AG20443 (cell line): ENCODE data around the gene SCARF1.

ENCODE experiments used
- DNase-seq: peaks from one replicate; pipeline ENCODE4 v3.0.0; 2012; ENCODE audit warnings: low spot score, mixed read lengths

Gene SCARF1

DNA sequence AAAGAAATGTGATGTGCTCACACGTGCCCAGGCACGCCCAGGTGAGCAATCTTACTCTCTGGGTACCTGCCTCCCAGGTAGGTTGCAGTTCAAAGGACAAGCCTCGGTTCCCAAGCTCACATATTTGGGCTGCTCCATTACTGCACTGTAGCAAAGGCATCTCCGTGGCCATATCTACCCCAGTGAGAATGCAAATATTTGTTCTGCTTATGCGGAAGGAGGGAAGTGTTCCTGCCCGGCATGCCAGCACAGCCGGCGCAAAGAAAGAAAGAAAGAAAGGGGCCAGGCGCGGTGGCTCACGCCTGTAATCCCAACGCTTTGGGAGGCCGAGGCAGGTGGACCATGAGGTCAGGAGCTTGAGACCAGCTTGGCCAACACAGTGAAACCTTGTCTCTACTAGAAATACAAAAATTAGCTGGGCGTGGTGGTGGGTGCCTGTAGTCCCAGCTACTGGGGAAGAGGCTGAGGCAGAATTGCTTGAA, 47.6 kb downstream of the SCARF1 start:
- DNase-seq, result no peak

DNA sequence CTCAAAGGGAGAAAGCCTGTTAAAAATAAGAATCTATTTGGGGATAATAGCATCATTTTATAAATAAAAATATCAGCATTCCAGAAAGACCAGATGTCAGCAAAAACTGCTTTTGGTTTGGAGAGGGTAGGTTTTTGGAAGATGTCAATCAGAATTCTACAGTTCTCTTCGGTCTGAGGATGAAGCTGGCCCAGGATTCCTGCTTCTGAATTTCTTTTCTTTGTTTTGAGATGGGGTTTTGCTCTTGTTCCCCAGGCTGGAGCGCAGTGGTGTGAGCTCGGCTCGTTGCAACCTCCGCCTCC, 52.0 kb downstream of the SCARF1 start:
- no peak for DNase-seq

DNA sequence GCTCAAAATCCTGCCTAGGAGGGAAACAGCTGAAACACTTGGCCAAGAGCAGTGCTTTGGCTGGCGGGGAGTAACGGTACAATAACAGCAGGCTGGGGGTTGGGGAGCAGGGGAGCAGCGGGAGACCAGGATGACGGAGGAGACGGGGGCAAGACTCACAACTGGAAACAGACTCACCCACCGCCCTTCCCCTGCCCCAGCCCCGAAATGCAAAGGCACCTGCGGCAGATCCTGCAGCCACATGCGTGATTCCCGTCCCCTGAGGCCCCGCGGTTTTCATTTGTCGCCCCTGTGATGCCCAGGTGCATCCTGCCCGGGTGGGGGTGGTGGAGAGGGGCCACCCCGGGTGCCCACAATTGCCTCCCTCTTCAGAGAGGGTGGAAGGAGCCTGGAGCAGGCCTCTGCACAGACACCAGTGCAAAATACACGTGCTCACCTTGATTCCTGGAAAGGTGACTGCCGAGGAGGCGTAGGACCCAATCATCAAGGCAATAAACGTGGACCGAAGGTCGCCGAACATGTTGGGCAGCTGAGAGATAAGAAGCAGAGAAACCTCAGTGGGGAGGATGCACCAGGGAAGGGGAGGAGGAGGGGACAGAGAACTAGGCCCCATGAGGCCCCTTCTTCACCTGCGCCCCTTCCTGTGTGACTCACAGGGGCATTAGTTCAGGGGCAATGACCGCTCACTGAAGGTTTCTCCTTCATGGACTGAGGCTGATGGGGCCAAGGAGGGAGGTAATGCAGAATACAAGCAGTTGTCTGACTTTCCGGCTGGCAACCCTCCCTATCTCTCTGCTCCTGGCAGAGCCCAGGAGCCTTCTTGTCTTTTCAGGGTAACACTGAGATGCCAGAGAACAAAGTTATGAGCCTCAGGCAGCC, 52.5 kb downstream of the SCARF1 start:
- no peak for DNase-seq

GRCh38 chr17:1591474-1592090, 54.0 kb downstream of the SCARF1 start:
- no peak for DNase-seq

DNA sequence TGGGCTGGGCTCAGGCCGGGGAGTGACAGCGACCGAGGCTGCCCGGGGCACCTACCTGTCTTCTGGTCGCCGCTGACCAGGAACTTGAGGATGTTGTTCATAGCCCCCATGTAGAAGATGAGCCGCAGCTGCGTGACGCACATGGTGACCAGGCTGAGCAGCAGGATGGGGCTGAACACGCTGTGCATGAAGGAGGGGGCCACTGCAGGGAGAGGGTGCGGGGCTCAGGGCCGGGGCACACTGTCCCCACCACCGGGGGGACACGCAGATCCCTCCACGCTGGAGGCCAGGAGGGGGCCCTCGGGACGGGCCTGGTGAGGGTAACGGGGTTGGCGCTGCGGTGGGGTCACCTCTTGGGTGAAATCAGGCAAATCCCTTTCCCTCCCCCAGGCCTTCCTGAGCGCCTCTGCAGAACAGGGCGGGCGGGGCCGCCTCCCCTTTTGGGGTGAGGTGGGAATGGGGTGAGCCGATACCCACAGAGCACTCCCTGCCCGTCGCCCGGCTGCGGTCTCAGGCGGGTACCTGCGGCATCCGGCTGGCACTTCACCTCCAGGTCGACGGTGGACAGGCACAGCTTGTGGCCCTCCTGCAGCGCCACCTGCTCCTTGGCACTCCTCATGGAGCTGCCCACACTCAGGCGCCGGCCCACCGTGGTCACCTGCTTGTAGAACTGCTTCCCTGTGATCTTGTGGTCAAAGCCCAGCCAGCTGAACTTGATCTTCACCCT, 54.6 kb downstream of the SCARF1 start:
- no peak for DNase-seq

DNA sequence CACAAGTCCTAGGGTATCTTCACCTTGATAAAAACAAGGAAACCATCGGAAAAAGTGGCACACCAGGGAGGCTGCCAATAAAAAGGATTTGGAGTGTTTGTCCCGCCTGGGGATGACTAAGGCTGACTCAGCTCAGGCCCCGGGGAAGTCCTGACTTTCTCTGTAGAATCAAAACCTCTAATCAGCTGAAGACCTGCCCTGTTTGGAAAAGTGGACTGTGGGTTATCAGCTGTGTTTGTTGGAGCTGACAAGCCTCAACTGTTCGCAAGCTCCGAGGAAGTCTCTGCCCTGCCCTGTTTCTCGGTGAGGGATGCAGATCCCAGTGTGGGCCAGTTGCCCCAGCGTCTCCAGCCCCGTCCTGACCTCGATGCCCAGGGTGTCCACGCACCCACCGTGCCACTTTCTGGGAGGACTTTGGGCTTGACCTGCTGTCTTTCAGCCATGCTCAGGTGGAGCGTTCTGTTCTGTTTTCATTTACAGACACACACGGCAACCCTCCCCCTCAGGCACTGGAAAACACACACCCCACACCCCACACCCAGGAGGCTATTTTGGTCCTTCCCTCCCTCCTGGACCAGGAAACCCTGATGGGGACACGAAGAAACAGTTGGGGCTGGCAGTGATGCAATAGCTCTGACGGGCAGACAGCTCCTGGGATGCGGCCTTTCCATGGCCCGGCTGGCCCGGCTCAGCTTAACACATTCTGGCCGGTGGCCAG, 55.3 kb downstream of the SCARF1 start:
- peak; percentile 93 for DNase-seq

GRCh38 chr17:1588821-1589585, 56.5 kb downstream of the SCARF1 start:
- DNase-seq, result peak; percentile 46

DNA sequence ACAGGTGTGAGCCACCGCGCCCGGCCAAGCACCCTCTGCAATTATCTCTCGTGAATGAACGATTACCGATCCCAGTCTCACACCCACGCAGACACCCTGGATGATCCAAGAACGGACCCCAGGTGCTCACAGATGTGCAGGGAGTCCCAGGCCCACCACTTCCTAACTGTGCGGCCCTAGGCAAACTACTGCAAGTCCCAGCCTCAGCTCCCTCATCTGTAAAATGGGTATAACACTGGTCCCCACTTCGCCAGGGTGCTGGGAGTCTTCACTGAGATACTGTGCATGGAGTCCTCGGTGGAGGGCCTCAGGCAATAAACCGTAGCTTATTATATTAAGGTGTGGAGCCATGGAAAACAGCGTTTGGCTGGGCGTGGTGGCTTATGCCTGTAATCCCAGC, 61.4 kb downstream of the SCARF1 start:
- no peak for DNase-seq
